Stimulated activated CD4-positive, alpha-beta T cell treated with anti-CD3 and anti-CD28 coated beads, TNF-alpha, amount 100 ng/mL, for 4 hours (primary cell): ENCODE results near the gene RNU6-1.

ENCODE experiments used
- DNase-seq, 3 experiments: peaks; one replicate each; pipeline ENCODE4 v3.0.0-alpha.2; 2020; ENCODE audit warnings: low read depth in 3 of 3

Gene RNU6-1

GRCh38 chr15:67832897-67833709 lies 6.7 kb downstream of the RNU6-1 start:
- DNase-seq, result no peak

GRCh38 chr15:67832031-67832551 lies 7.8 kb downstream of the RNU6-1 start:
- DNase-seq, result no peak

GRCh38 chr15:67831363-67831762 lies 8.5 kb downstream of the RNU6-1 start:
- DNase-seq, result no peak

- no peak for DNase-seq
Observed at GRCh38 chr15:67829647-67830504, 10.0 kb downstream of the RNU6-1 start.

GRCh38 chr15:67828969-67829646 lies 10.7 kb downstream of the RNU6-1 start:
- no peak for DNase-seq

- no peak for DNase-seq
Observed at GRCh38 chr15:67828278-67828968, 11.4 kb downstream of the RNU6-1 start.

GRCh38 chr15:67827562-67828277 lies 12.1 kb downstream of the RNU6-1 start:
- DNase-seq, result no peak

GRCh38 chr15:67826717-67827561 lies 12.9 kb downstream of the RNU6-1 start:
- no peak for DNase-seq

- DNase-seq, result no peak
Observed at GRCh38 chr15:67825881-67826716, 13.7 kb downstream of the RNU6-1 start.

- DNase-seq, result no peak
Observed at GRCh38 chr15:67824976-67825880, 14.6 kb downstream of the RNU6-1 start, which contains the start of gene SKOR1. Gene SKOR1, plus strand, starts transcription at chr15:67825509. Its CDS starts 94 bp downstream, at chr15:67825603.

GRCh38 chr15:67824197-67824968 lies 15.5 kb downstream of the RNU6-1 start:
- DNase-seq, result no peak

GRCh38 chr15:67823314-67824196 lies 16.3 kb downstream of the RNU6-1 start:
- DNase-seq, result no peak

GRCh38 chr15:67822537-67823313 lies 17.1 kb downstream of the RNU6-1 start:
- no peak for DNase-seq

GRCh38 chr15:67821784-67822440 lies 17.9 kb downstream of the RNU6-1 start:
- no peak for DNase-seq
